Muscle layer of colon (tissue), 2 donors: ENCODE measurements around the gene OR2J3.
"Not testable (repeated sequence)": the region's sequence is repeated elsewhere in the genome, so short reads cannot be mapped to it uniquely, and the experiment has no call there.

ENCODE experiments used
- H3K27ac ChIP-seq: one replicate; pipeline ENCODE4 v1.7.0; 2013; ENCODE audit warnings: low read depth, mild to moderate bottlenecking, low read length, moderate library complexity
- H3K27me3 ChIP-seq, 2 donors: one replicate each; pipeline ENCODE4 v1.7.0; 2013; ENCODE audit warnings: low read length in 2 of 2, mild to moderate bottlenecking in 2 of 2; ENCODE audit not compliant: insufficient read depth in 2 of 2, control insufficient read depth in 1 of 2
- H3K36me3 ChIP-seq: one replicate; pipeline ENCODE4 v1.7.0; 2013; ENCODE audit warnings: mild to moderate bottlenecking, low read length; ENCODE audit not compliant: insufficient read depth
- H3K4me1 ChIP-seq: one replicate; pipeline ENCODE4 v1.7.0; 2013; ENCODE audit warnings: mild to moderate bottlenecking, low read length; ENCODE audit not compliant: insufficient read depth
- H3K4me3 ChIP-seq, 2 donors: one replicate each; pipeline ENCODE4 v1.7.0; 2013; ENCODE audit warnings: low read length in 2 of 2, low read depth in 1 of 2, mild to moderate bottlenecking in 1 of 2, moderate library complexity in 1 of 2
- H3K9ac ChIP-seq: one replicate; pipeline ENCODE4 v1.7.0; 2013; ENCODE audit warnings: low read length
- H3K9me3 ChIP-seq: one replicate; pipeline ENCODE4 v1.7.0; 2013; ENCODE audit warnings: mild to moderate bottlenecking, low read length
- donor health status: abdominal sarcoma.
- donor health status: Adenocarcinoma of cecum.

Gene OR2J3

GRCh38 chr6:29107758-29108157 is at the start of gene OR2J3:
Gene OR2J3 (plus strand): TSS chr6:29108058. CDS start chr6:29111891, 3,833 bp downstream.
- Histone ChIP-seq H3K27me3 (no peaks in the 10 kb centered on the region), H3K36me3 (no peaks in the 10 kb centered on the region), H3K4me1 (no peaks in the 10 kb centered on the region), H3K27ac (no peak within 1 kb of the TSS), H3K9ac (no peak within 1 kb of the TSS), H3K4me3 (no peak within 1 kb of the TSS), H3K9me3 (no peaks in the 10 kb centered on the region)

GRCh38 chr6:29071831-29072723 is 35.8 kb upstream of the OR2J3 start:
- Histone ChIP-seq H3K27me3 (no peaks in the 10 kb centered on the region), H3K9ac (no peak overlapping the region), H3K36me3 (no peaks in the 10 kb centered on the region), H3K9me3 (no peaks in the 10 kb centered on the region), H3K27ac (no peak overlapping the region), H3K4me1 (no peaks in the 10 kb centered on the region), H3K4me3 (no peak overlapping the region)

GRCh38 chr6:29079203-29079602 is 28.7 kb upstream of the OR2J3 start:
- H3K9me3 ChIP-seq: no peaks in the 10 kb centered on the region

GRCh38 chr6:29081312-29081711 is 26.5 kb upstream of the OR2J3 start:
- Histone ChIP-seq H3K27ac (no peak overlapping the region), H3K9ac (no peak overlapping the region), H3K4me1 (no peaks in the 10 kb centered on the region), H3K27me3 (no peaks in the 10 kb centered on the region), H3K36me3 (no peaks in the 10 kb centered on the region), H3K9me3 (no peaks in the 10 kb centered on the region), H3K4me3 (no peak overlapping the region)

More at GRCh38 chr6:29079203-29079602, 28.7 kb upstream of the OR2J3 start:
- Histone ChIP-seq H3K9ac (no peak overlapping the region), H3K27me3 (no peaks in the 10 kb centered on the region), H3K4me1 (no peaks in the 10 kb centered on the region), H3K36me3 (no peaks in the 10 kb centered on the region), H3K4me3 (no peak overlapping the region), H3K27ac (no peak overlapping the region)

GRCh38 chr6:29082457-29082856 is 25.4 kb upstream of the OR2J3 start:
- Histone ChIP-seq H3K4me1 (no peaks in the 10 kb centered on the region), H3K36me3 (no peaks in the 10 kb centered on the region), H3K9ac (no peak overlapping the region), H3K4me3 (no peak overlapping the region), H3K9me3 (no peaks in the 10 kb centered on the region), H3K27ac (no peak overlapping the region), H3K27me3 (no peaks in the 10 kb centered on the region)

GRCh38 chr6:29087213-29087612 is 20.6 kb upstream of the OR2J3 start, which contains the start of gene OR2B3:
Gene OR2B3 (minus strand): TSS chr6:29087313. CDS start chr6:29087248, 65 bp downstream.
- Histone ChIP-seq H3K9me3 (no peaks in the 10 kb centered on the region), H3K27ac (no peak within 1 kb of the TSS), H3K36me3 (no peaks in the 10 kb centered on the region), H3K4me3 (no peak within 1 kb of the TSS), H3K9ac (no peak within 1 kb of the TSS), H3K27me3 (no peaks in the 10 kb centered on the region), H3K4me1 (no peaks in the 10 kb centered on the region)

- H3K4me3 ChIP-seq: no peak overlapping the region
- H3K9ac ChIP-seq: no peak overlapping the region
- H3K9me3 ChIP-seq: no peaks in the 10 kb centered on the region
- H3K4me1 ChIP-seq: no peaks in the 10 kb centered on the region
- no peaks in the 10 kb centered on the region for H3K36me3 ChIP-seq
- no peak overlapping the region for H3K27ac ChIP-seq
- H3K27me3 ChIP-seq: no peaks in the 10 kb centered on the region
Observed at GRCh38 chr6:29092957-29093356, 14.9 kb upstream of the OR2J3 start.

GRCh38 chr6:29097803-29098202 is 10.1 kb upstream of the OR2J3 start:
- Histone ChIP-seq H3K4me1 (no peaks in the 10 kb centered on the region), H3K27ac (no peak overlapping the region), H3K9me3 (no peaks in the 10 kb centered on the region), H3K4me3 (no peak overlapping the region), H3K36me3 (no peaks in the 10 kb centered on the region), H3K9ac (no peak overlapping the region), H3K27me3 (no peaks in the 10 kb centered on the region)

GRCh38 chr6:29099190-29099589 is 8.7 kb upstream of the OR2J3 start, which contains the start of gene OR2J1:
Gene OR2J1 (plus strand): TSS chr6:29099490. CDS start chr6:29100943, 1,453 bp downstream.
- Histone ChIP-seq H3K9ac (no peak within 1 kb of the TSS), H3K4me1 (no peaks in the 10 kb centered on the region), H3K4me3 (no peak within 1 kb of the TSS), H3K27me3 (no peaks in the 10 kb centered on the region), H3K27ac (no peak within 1 kb of the TSS), H3K36me3 (no peaks in the 10 kb centered on the region), H3K9me3 (no peaks in the 10 kb centered on the region)

- Histone ChIP-seq H3K27ac (no peak overlapping the region), H3K4me3 (no peak overlapping the region), H3K9me3 (no peaks in the 10 kb centered on the region), H3K27me3 (no peaks in the 10 kb centered on the region), H3K9ac (no peak overlapping the region), H3K36me3 (no peaks in the 10 kb centered on the region), H3K4me1 (no peaks in the 10 kb centered on the region)
Observed at GRCh38 chr6:29112135-29112534, 4.3 kb downstream of the OR2J3 start.

- not testable (repeated sequence) for H3K36me3 ChIP-seq, H3K27ac ChIP-seq, H3K27me3 ChIP-seq, H3K9ac ChIP-seq, H3K9me3 ChIP-seq, H3K4me3 ChIP-seq, H3K4me1 ChIP-seq
Observed at GRCh38 chr6:29114964-29115363, 7.1 kb downstream of the OR2J3 start.
